SK-N-SH treated with all-trans-retinoic acid at 6 μM for 48 hours (cell line): Measurements from ENCODE around the gene GRIK4.

Experiments used
- PPARA ChIP-seq: fragments of 250-450 bp; sonication (Bioruptor Pico); IDR thresholded peaks from 2 replicates; pipeline ENCODE4 v1.5.0; 2020; ENCODE audit warnings: mild to moderate bottlenecking, borderline replicate concordance
- ZFP3 ChIP-seq: fragments of 250-450 bp; sonication (Bioruptor Pico); IDR thresholded peaks from 2 replicates; pipeline ENCODE4 v1.5.0; 2020; ENCODE audit warnings: mild to moderate bottlenecking, moderate library complexity
- TF ChIP-seq, protein P1 (sequence below): fragments of 250-450 bp; sonication (Bioruptor Pico); IDR thresholded peaks from 2 replicates; pipeline ENCODE4 v1.5.0; 2020; ENCODE audit warnings: mild to moderate bottlenecking, moderate library complexity

DNA sequence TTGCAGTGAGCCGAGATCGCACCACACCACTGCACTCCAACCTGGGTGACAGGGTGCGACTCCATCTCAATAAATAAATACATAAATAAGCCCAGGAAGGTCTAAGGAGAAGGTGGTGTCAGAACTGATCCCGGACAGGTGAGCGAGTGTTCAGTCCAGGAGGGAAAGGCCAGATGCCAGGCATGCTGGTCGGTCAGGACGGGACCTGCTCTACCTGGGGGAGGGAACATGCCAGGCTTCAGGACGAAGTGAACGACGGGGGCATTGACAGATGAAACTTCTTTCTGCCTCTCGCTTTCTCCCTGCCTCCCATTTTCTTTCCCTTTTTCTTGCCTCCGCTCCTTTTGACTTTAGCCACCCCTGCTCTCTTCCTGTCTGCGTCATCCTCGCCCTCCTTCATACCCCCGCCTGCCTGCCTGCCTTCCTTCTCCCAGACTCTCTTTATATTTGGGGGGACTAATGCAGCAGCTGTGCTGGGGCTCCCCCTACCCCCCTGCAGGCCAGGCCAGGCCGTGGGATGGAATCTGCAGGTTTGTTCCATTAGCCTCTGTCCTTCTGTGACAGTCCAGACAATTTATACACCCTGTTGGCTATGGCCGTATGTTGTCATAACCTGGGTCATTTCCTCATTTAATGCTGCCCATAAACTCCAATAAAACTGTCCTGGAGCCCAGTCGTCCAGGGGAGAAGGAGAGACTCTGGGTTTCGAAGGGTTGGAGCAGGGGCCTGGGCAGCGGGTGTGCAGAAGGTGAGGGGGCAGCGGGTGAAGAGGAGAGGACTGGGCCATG, 303.2 kb downstream of the GRIK4 start:
- no peak for TF ChIP-seq ZFP3 (CRISPR knock-in tag)
- TF ChIP-seq, protein P1, sequence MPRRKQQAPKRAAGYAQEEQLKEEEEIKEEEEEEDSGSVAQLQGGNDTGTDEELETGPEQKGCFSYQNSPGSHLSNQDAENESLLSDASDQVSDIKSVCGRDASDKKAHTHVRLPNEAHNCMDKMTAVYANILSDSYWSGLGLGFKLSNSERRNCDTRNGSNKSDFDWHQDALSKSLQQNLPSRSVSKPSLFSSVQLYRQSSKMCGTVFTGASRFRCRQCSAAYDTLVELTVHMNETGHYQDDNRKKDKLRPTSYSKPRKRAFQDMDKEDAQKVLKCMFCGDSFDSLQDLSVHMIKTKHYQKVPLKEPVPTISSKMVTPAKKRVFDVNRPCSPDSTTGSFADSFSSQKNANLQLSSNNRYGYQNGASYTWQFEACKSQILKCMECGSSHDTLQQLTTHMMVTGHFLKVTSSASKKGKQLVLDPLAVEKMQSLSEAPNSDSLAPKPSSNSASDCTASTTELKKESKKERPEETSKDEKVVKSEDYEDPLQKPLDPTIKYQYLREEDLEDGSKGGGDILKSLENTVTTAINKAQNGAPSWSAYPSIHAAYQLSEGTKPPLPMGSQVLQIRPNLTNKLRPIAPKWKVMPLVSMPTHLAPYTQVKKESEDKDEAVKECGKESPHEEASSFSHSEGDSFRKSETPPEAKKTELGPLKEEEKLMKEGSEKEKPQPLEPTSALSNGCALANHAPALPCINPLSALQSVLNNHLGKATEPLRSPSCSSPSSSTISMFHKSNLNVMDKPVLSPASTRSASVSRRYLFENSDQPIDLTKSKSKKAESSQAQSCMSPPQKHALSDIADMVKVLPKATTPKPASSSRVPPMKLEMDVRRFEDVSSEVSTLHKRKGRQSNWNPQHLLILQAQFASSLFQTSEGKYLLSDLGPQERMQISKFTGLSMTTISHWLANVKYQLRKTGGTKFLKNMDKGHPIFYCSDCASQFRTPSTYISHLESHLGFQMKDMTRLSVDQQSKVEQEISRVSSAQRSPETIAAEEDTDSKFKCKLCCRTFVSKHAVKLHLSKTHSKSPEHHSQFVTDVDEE (CRISPR knock-in tag): no peak; the same call in 1 of the 2 replicates
- no peak for TF ChIP-seq PPARA (CRISPR knock-in tag)
